ENCODE data around the gene TBC1D9B.
"Not testable (repeated sequence)": the region's sequence is repeated elsewhere in the genome, so short reads cannot be mapped to it uniquely, and the experiment has no call there.

Gene TBC1D9B

GRCh38 chr5:179872828-179873575 lies 34.7 kb downstream of the TBC1D9B start:
- H3K9me3 Mint-ChIP-seq: no peaks in the 10 kb centered on the region
- H3K27me3 Mint-ChIP-seq (ENCODE audit: low read depth): no peaks in the 10 kb centered on the region
- H3K36me3 Mint-ChIP-seq (ENCODE audit: low read depth): peaks cover 37% of the 10 kb centered on the region
- no peak overlapping the region for H3K4me3 Mint-ChIP-seq
- H3K27ac Mint-ChIP-seq: peak overlapping the region in 1 of 3 experiments; percentile 68
- peaks cover 10% of the 10 kb centered on the region for H3K4me1 Mint-ChIP-seq
- no peak for TF ChIP-seq CTCF (IDR thresholded peaks at IDR 0.05; ENCODE audit: unreplicated experiment in 3 of 3)

GRCh38 chr5:179872055-179872827 lies 35.5 kb downstream of the TBC1D9B start:
- H3K9me3 Mint-ChIP-seq: no peaks in the 10 kb centered on the region
- peak overlapping the region in 2 of 3 experiments; percentile 83 to 89 for H3K27ac Mint-ChIP-seq
- TF ChIP-seq CTCF (IDR thresholded peaks at IDR 0.05; ENCODE audit: unreplicated experiment in 3 of 3): no peak
- peaks cover 32% of the 10 kb centered on the region for H3K36me3 Mint-ChIP-seq (ENCODE audit: low read depth)
- peaks cover 10% of the 10 kb centered on the region for H3K4me1 Mint-ChIP-seq
- H3K27me3 Mint-ChIP-seq (ENCODE audit: low read depth): no peaks in the 10 kb centered on the region
- H3K4me3 Mint-ChIP-seq: no peak overlapping the region

GRCh38 chr5:179871533-179871932 lies 36.2 kb downstream of the TBC1D9B start:
- Mint-ChIP-seq H3K36me3 (ENCODE audit: low read depth) (peaks cover 33% of the 10 kb centered on the region), H3K4me1 (peaks cover 10% of the 10 kb centered on the region), H3K27ac (peak overlapping the region in 2 of 3 experiments; percentile 81 to 92)
- H3K27me3 Mint-ChIP-seq (ENCODE audit: low read depth); H3K4me3 Mint-ChIP-seq; H3K9me3 Mint-ChIP-seq: not testable (repeated sequence)

GRCh38 chr5:179870952-179871351 lies 36.7 kb downstream of the TBC1D9B start:
- H3K27me3 Mint-ChIP-seq (ENCODE audit: low read depth): no peaks in the 10 kb centered on the region
- no peak for TF ChIP-seq CTCF (IDR thresholded peaks at IDR 0.05; ENCODE audit: unreplicated experiment in 3 of 3)
- no peaks in the 10 kb centered on the region for H3K9me3 Mint-ChIP-seq
- no peak overlapping the region for H3K4me3 Mint-ChIP-seq
- H3K27ac Mint-ChIP-seq: peak overlapping the region; percentile 81 to 92 (median 83)
- H3K4me1 Mint-ChIP-seq: peaks cover 10% of the 10 kb centered on the region
- H3K36me3 Mint-ChIP-seq (ENCODE audit: low read depth): peaks cover 27% of the 10 kb centered on the region

GRCh38 chr5:179870403-179870903 lies 37.2 kb downstream of the TBC1D9B start:
- peaks cover 10% of the 10 kb centered on the region for H3K4me1 Mint-ChIP-seq
- no peaks in the 10 kb centered on the region for H3K9me3 Mint-ChIP-seq
- H3K27ac Mint-ChIP-seq: peak overlapping the region; percentile 81 to 92 (median 83)
- peaks cover 26% of the 10 kb centered on the region for H3K36me3 Mint-ChIP-seq (ENCODE audit: low read depth)
- H3K4me3 Mint-ChIP-seq: no peak overlapping the region
- H3K27me3 Mint-ChIP-seq (ENCODE audit: low read depth): no peaks in the 10 kb centered on the region
- TF ChIP-seq CTCF (IDR thresholded peaks at IDR 0.05; ENCODE audit: unreplicated experiment in 3 of 3): peak; percentile 30 to 56 (median 37)

GRCh38 chr5:179869641-179870402 lies 37.9 kb downstream of the TBC1D9B start:
- Mint-ChIP-seq H3K27me3 (ENCODE audit: low read depth) (no peaks in the 10 kb centered on the region), H3K9me3 (no peaks in the 10 kb centered on the region), H3K36me3 (ENCODE audit: low read depth) (peaks cover 25% of the 10 kb centered on the region), H3K27ac (no peak overlapping the region), H3K4me1 (peaks cover 10% of the 10 kb centered on the region), H3K4me3 (no peak overlapping the region)
- TF ChIP-seq CTCF (IDR thresholded peaks at IDR 0.05; ENCODE audit: unreplicated experiment in 3 of 3): no peak
